K562 (cell line): ENCODE results near the gene ATOH8. TPM values are rescaled to one million over a fixed set of nuclear protein-coding genes. Genes with fewer than 3 reads are reported as not detected.
A peak's percentile ranks its signal among the peaks of the same experiment; 100 is the strongest.

Source experiments
- ATAC-seq: fragments of 200-7000 bp; cut with Tn5 transposase; 3 replicates; pipeline ENCODE4 v1.9.1; 2020; ENCODE audit warnings: moderate library complexity
- BruUV-seq: library from RNA; stranded (reverse); fragments of 400-500 nt; replicated peaks from 2 replicates; lab custom pipeline; 2021; lab: Mats Ljungman, UMichigan
- CTCF ChIA-PET: fragments of 300-600 bp; formaldehyde crosslinking; extraction: SDS; loops from one replicate; lab custom pipeline; 2021; ENCODE audit warnings: low intra/inter-chr PET ratio; lab: Yijun Ruan, JAX
- POLR2A ChIA-PET: fragments of 300-600, 350-650 bp; sonication (Branson Sonifier 250); formaldehyde crosslinking; extraction: SDS; loops from one replicate; lab custom pipeline; 2021; ENCODE audit warnings: antibody characterized with exemption, inconsistent platforms; lab: Yijun Ruan, JAX
- DNase-seq, 4 experiments: peaks; one replicate each; pipeline versions ENCODE4 v3.0.0 to v3.0.0-alpha.2; 2011 to 2018; ENCODE audit warnings: low spot score in 3 of 4, mixed read lengths in 3 of 4; ENCODE audit errors: extremely low read depth in 1 of 4
- FAIRE-seq: peaks from 2 replicates; lab custom pipeline; 2011; peaks lifted over from hg19 to GRCh38; lab: Jason Lieb, UNC
- H2AFZ ChIP-seq: 2 replicates; pipeline ENCODE4 v1.6.0; 2011; ENCODE audit warnings: low read depth, low read length, control low read depth, inconsistent platforms
- H3K27ac ChIP-seq: fragments of 200-600 bp; 3 replicates; pipeline ENCODE4 v1.8.0; 2011; ENCODE audit warnings: low read depth, mild to moderate bottlenecking, control low read depth, inconsistent platforms, low read length, moderate library complexity, mixed read lengths; ENCODE audit errors: extremely low read depth
- H3K27me3 ChIP-seq, 2 experiments: fragments of 300-600 bp in 1 of 2; 2 replicates in 1 of 2; 3 replicates in 1 of 2; pipeline versions ENCODE4 v1.6.0 to v1.8.0; 2011; ENCODE audit warnings: inconsistent platforms in 2 of 2, low read length in 2 of 2, mild to moderate bottlenecking in 1 of 2, mixed read lengths in 1 of 2, moderate library complexity in 1 of 2; ENCODE audit not compliant: control insufficient read depth in 2 of 2, insufficient read depth in 2 of 2
- H3K36me3 ChIP-seq: fragments of 300-600 bp; 3 replicates; pipeline ENCODE4 v1.8.0; 2011; ENCODE audit warnings: mild to moderate bottlenecking, low read length, inconsistent platforms; ENCODE audit not compliant: control insufficient read depth, insufficient read depth
- H3K4me1 ChIP-seq, 2 experiments: fragments of 200-600 bp in 1 of 2; replicated peaks in 1 of 2; 2 replicates in 1 of 2; 3 replicates in 1 of 2; pipeline versions ENCODE4 v1.5.1 to v1.8.0; 2011; ENCODE audit warnings: inconsistent platforms in 2 of 2, low read length in 2 of 2, mild to moderate bottlenecking in 1 of 2, mixed read lengths in 1 of 2, moderate library complexity in 1 of 2; ENCODE audit not compliant: control insufficient read depth in 2 of 2, insufficient read depth in 2 of 2
- H3K4me2 ChIP-seq: 2 replicates; pipeline ENCODE4 v1.6.1; 2011; ENCODE audit warnings: low read length, control low read depth, inconsistent platforms, mixed read lengths; ENCODE audit not compliant: insufficient read depth
- H3K4me3 ChIP-seq: fragments of 200-600 bp; sonication (generic), shearing (Covaris generic); 2 replicates; pipeline ENCODE4 v1.5.1; 2016; ENCODE audit warnings: control low read depth, inconsistent platforms
- H3K79me2 ChIP-seq: fragments of 200-600 bp; 3 replicates; pipeline ENCODE4 v1.8.0; 2011; ENCODE audit warnings: low read length, inconsistent platforms; ENCODE audit not compliant: control insufficient read depth, insufficient read depth
- H3K9ac ChIP-seq, 2 experiments: 2 replicates each; pipeline versions ENCODE4 v1.6.0 to v1.6.1; 2011; ENCODE audit warnings: low read depth in 2 of 2, low read length in 2 of 2, control low read depth in 1 of 2, inconsistent platforms in 1 of 2, mild to moderate bottlenecking in 1 of 2, mixed read lengths in 1 of 2; ENCODE audit not compliant: insufficient read depth in 1 of 2
- H3K9me1 ChIP-seq: one replicate; pipeline ENCODE4 v1.6.0; 2011; ENCODE audit warnings: inconsistent platforms, mild to moderate bottlenecking, low read length, moderate library complexity; ENCODE audit not compliant: control insufficient read depth, insufficient read depth
- H3K9me3 ChIP-seq: replicated peaks from 2 replicates; pipeline ENCODE4 v1.5.1; 2011; ENCODE audit warnings: low read depth, low read length, inconsistent platforms; ENCODE audit not compliant: control insufficient read depth, insufficient read depth
- H4K20me1 ChIP-seq: replicated peaks from 2 replicates; pipeline ENCODE4 v1.6.1; 2011; ENCODE audit warnings: low read length, inconsistent platforms, mixed read lengths; ENCODE audit not compliant: control insufficient read depth, insufficient read depth
- CEBPG ChIP-seq, 3 experiments: fragments of 200-800 bp in 1 of 3; sonication (Bioruptor generic) in 1 of 3; sonication (generic) in 1 of 3; formaldehyde crosslinking in 1 of 3; IDR thresholded peaks in 2 of 3; conservative IDR thresholded peaks in 1 of 3; 2 replicates each; pipeline versions ENCODE4 v1.6.1 to v1.8.0; 2016 to 2022; ENCODE audit warnings: missing compliant biosample characterization in 2 of 3, missing genetic modification characterization in 2 of 3, mild to moderate bottlenecking in 1 of 3, missing genetic modification reagents in 1 of 3
- ELF1 ChIP-seq: fragments of 200-800 bp; sonication (Bioruptor generic); IDR thresholded peaks from 2 replicates; pipeline ENCODE4 v1.6.1; 2016; ENCODE audit warnings: missing genetic modification characterization, missing compliant biosample characterization
- HDGF ChIP-seq: fragments of 450-650 bp; IDR thresholded peaks from 2 replicates; pipeline ENCODE4 v1.6.1; 2016
- RBFOX2 ChIP-seq: fragments of 200-400 bp; formaldehyde crosslinking; IDR thresholded peaks from 2 replicates; pipeline ENCODE4 v1.6.1; 2017; ENCODE audit warnings: low read depth, mild to moderate bottlenecking, low read length, moderate library complexity
- RHOXF2B ChIP-seq: fragments of 250-450 bp; sonication (Bioruptor Pico); conservative IDR thresholded peaks from 2 replicates; pipeline ENCODE4 v1.5.1; 2021
- ZNF764 ChIP-seq: fragments of 250-450 bp; sonication (Bioruptor Pico); IDR thresholded peaks from 2 replicates; pipeline ENCODE4 v1.4.0; 2020; ENCODE audit warnings: low read depth, mild to moderate bottlenecking, moderate library complexity
- WGBS: fragments of 100-300 bp; shearing (Covaris generic); methylation state at CpG from one replicate; pipeline ENCODE4 v1.1.6; 2016; ENCODE audit warnings: low coverage, mixed read lengths; ENCODE audit not compliant: insufficient coverage; ENCODE audit errors: missing lambda C conversion rate; 5-methylcytosine and 5-hydroxymethylcytosine counted together
- in situ Hi-C: fragments of 300-500 bp; cut with MboI; formaldehyde crosslinking; loops from 4 replicates; pipeline ENCODE4 v1.15.0; 2018; ENCODE audit warnings: inconsistent platforms, mixed read lengths
- intact Hi-C: fragments of 100-400 bp; cut with micrococcal nuclease; formaldehyde crosslinking; loops from 2 replicates; pipeline ENCODE4 v1.14.2; 2022
- polyA plus RNA-seq, 8 experiments: library from polyadenylated mRNA; depleted of rRNA in 4 of 8; stranded (reverse) in 5 of 8; unstranded in 3 of 8; fragments of >200 nt; fragmentation: Nextera tagmentation in 2 of 8; fragmentation: Illumina TruSeq in 1 of 8; extraction: Ambion mirVana in 2 of 8; extraction: Trizol in 1 of 8; gene quantifications; 2 replicates each; pipeline versions ENCODE4 v1.2.1 to v1.2.3, GENCODE V29; 2011 to 2014; ENCODE audit warnings: inconsistent platforms in 1 of 8, missing spikeins in 1 of 8
- total RNA-seq, 7 experiments: library from RNA; depleted of rRNA in 6 of 7; stranded (reverse); fragments of >200 nt in 6 of 7; fragmentation: Illumina TruSeq in 2 of 7; extraction: Trizol in 2 of 7; gene quantifications; 2 replicates each; pipeline versions ENCODE4 v1.2.1 to v1.2.3, GENCODE V29; 2011 to 2021; ENCODE audit warnings: low replicate concordance in 1 of 7
- TF ChIP-seq, protein P1 (sequence below): fragments of 450-650 bp; IDR thresholded peaks from 2 replicates; pipeline ENCODE4 v1.6.1; 2016

The ATOH8 gene
- total and polyA plus RNA-seq, 9 of the 15 experiments (the other 6 are each of a cell fraction or from before 2014, with no cell fraction given), result not detected

DNA sequence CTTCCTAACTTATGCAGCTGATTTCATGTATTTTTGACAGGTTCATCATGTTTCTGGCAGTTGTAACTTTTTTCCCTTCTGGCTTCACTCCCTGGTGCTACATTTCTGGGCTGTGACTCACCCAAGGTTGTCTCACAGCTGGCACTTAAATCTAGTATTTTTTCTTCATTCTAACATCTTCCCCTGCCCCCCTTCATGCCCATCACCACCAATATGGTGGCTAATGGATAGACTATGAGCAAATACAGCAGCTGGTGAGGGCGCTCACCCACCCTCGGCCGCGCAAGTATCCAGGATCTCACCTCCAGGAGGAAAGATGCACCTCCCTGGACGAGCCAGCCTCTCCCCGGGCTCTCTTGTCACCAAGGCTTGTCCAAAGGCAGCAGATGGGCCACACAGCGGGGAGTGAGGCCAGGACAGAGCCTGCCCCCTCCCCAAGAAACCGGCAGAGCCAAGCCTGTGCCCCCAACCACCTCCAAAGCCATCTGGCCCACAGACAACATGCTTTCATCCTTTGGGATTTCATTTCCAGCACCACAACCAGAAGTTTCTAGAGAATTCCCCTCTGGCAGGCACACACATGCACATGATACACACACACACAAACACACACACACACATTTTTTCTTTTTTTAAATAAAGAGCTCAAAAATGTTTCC is 39.1 kb downstream of the ATOH8 start:
- DNase-seq (no peak), FAIRE-seq (no peak), ATAC-seq (no peak)
- in situ Hi-C loops (no loop called here), intact Hi-C loops (no loop called here)
- TF ChIP-seq ELF1 (tag), result no peak
- TF ChIP-seq RHOXF2B (CRISPR knock-in tag), result no peak
- TF ChIP-seq HDGF, result no peak
- no peak for TF ChIP-seq ZNF764
- TF ChIP-seq RBFOX2, result no peak
- TF ChIP-seq, protein P1, sequence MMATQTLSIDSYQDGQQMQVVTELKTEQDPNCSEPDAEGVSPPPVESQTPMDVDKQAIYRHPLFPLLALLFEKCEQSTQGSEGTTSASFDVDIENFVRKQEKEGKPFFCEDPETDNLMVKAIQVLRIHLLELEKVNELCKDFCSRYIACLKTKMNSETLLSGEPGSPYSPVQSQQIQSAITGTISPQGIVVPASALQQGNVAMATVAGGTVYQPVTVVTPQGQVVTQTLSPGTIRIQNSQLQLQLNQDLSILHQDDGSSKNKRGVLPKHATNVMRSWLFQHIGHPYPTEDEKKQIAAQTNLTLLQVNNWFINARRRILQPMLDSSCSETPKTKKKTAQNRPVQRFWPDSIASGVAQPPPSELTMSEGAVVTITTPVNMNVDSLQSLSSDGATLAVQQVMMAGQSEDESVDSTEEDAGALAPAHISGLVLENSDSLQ, result no peak
- TF ChIP-seq CEBPG (CRISPR knock-in tag; IDR thresholded peaks at IDR 0.05), result no peak
- TF ChIP-seq CEBPG (tag; conservative IDR thresholded peaks at IDR 0.05 in 1 of 2, IDR thresholded peaks at IDR 0.05 in 1 of 2), result no peak
- Histone ChIP-seq H3K36me3 (no peaks in the 10 kb centered on the region), H3K27me3 (peaks cover 65 to 90% of the 10 kb centered on the region in 2 experiments), H2AFZ (no peak overlapping the region), H3K9me1 (no peaks in the 10 kb centered on the region), H3K79me2 (no peaks in the 10 kb centered on the region), H3K4me2 (no peak overlapping the region), H3K27ac (no peak overlapping the region), H4K20me1 (no peaks in the 10 kb centered on the region), H3K4me3 (no peak overlapping the region), H3K9me3 (no peaks in the 10 kb centered on the region), H3K4me1 (no peaks in the 10 kb centered on the region; a peak in 1 of 5 replicates), H3K9ac (peak overlapping the region in 1 of 2 experiments; percentile 40; a peak in 1 of 4 replicates)
- ChIA-PET CTCF (no interaction called here), POLR2A (interaction anchor here (0.5 to 1.0 kb wide), 2 partner anchors 24 to 41 kb away, joined by 4 to 5 read pairs; no protein-coding TSS in a partner anchor)
- no TSS peak for BruUV-seq
- WGBS, result 12% methylated on average over 8 of the region's 8 CpGs
